Measurements from ENCODE around the gene COQ2. TPM values are rescaled to one million over a fixed set of nuclear protein-coding genes. Genes with fewer than 3 reads are reported as not detected.
"Not testable (repeated sequence)": the region's sequence is repeated elsewhere in the genome, so short reads cannot be mapped to it uniquely, and the experiment has no call there.

COQ2 gene
- total RNA-seq, 1 experiment from 2014 or later, result 15.3 TPM

- Histone ChIP-seq H3K4me3 (no peak overlapping the region), H3K36me3 (no peaks in the 10 kb centered on the region), H3K9me3 (replicated peaks) (no peaks in the 10 kb centered on the region), H3K4me1 (no peaks in the 10 kb centered on the region), H3K27me3 (no peaks in the 10 kb centered on the region), H3K27ac (no peak overlapping the region)
- no peak for DNase-seq
These were observed 36.9 kb downstream of the COQ2 start for GRCh38 chr4:83247415-83248357.

GRCh38 chr4:83241132-83241531, 43.5 kb downstream of the COQ2 start:
- no peak for DNase-seq
- no peak overlapping the region for H3K4me3 ChIP-seq
- H3K27me3 ChIP-seq, result no peaks in the 10 kb centered on the region
- no peaks in the 10 kb centered on the region for H3K9me3 ChIP-seq (replicated peaks)
- H3K4me1 ChIP-seq, result no peaks in the 10 kb centered on the region
- H3K36me3 ChIP-seq, result no peaks in the 10 kb centered on the region
- H3K27ac ChIP-seq, result no peak overlapping the region

GRCh38 chr4:83240379-83240875, 44.2 kb downstream of the COQ2 start:
- no peak for DNase-seq
- no peaks in the 10 kb centered on the region for H3K27me3 ChIP-seq
- no peak overlapping the region for H3K4me3 ChIP-seq
- H3K27ac ChIP-seq, result no peak overlapping the region
- H3K9me3 ChIP-seq (replicated peaks), result no peaks in the 10 kb centered on the region
- H3K4me1 ChIP-seq, result no peaks in the 10 kb centered on the region
- no peaks in the 10 kb centered on the region for H3K36me3 ChIP-seq

GRCh38 chr4:83238393-83239248, 46.0 kb downstream of the COQ2 start:
- Histone ChIP-seq H3K4me3 (no peak overlapping the region), H3K9me3 (replicated peaks) (no peaks in the 10 kb centered on the region), H3K36me3 (no peaks in the 10 kb centered on the region), H3K27ac (no peak overlapping the region), H3K4me1 (no peaks in the 10 kb centered on the region), H3K27me3 (no peaks in the 10 kb centered on the region)
- DNase-seq, result no peak

GRCh38 chr4:83237591-83237990, 47.0 kb downstream of the COQ2 start:
- DNase-seq, result no peak
- no peak overlapping the region for H3K27ac ChIP-seq
- no peaks in the 10 kb centered on the region for H3K4me1 ChIP-seq
- H3K9me3 ChIP-seq (replicated peaks), result no peaks in the 10 kb centered on the region
- H3K27me3 ChIP-seq, result no peaks in the 10 kb centered on the region
- no peak overlapping the region for H3K4me3 ChIP-seq
- no peaks in the 10 kb centered on the region for H3K36me3 ChIP-seq

- DNase-seq; H3K4me1 ChIP-seq; H3K36me3 ChIP-seq; H3K4me3 ChIP-seq; H3K27ac ChIP-seq; H3K9me3 ChIP-seq (replicated peaks); H3K27me3 ChIP-seq: not testable (repeated sequence)
These were observed 48.9 kb downstream of the COQ2 start for GRCh38 chr4:83235645-83236133.

- H3K9me3 ChIP-seq (replicated peaks), result no peaks in the 10 kb centered on the region
- no peak overlapping the region for H3K27ac ChIP-seq
- no peak overlapping the region for H3K4me3 ChIP-seq
- H3K4me1 ChIP-seq, result no peaks in the 10 kb centered on the region
- no peak for DNase-seq
- H3K36me3 ChIP-seq, result no peaks in the 10 kb centered on the region
- H3K27me3 ChIP-seq, result no peaks in the 10 kb centered on the region
These were observed 49.5 kb downstream of the COQ2 start for GRCh38 chr4:83234902-83235644.

- not testable (repeated sequence) for H3K36me3 ChIP-seq; H3K27ac ChIP-seq; H3K27me3 ChIP-seq; H3K4me1 ChIP-seq; H3K9me3 ChIP-seq (replicated peaks); DNase-seq; H3K4me3 ChIP-seq
These were observed 50.2 kb downstream of the COQ2 start for GRCh38 chr4:83234387-83234786.

GRCh38 chr4:83232082-83232481, 52.5 kb downstream of the COQ2 start:
- Histone ChIP-seq H3K4me1 (no peaks in the 10 kb centered on the region), H3K9me3 (replicated peaks) (no peaks in the 10 kb centered on the region), H3K27ac (no peak overlapping the region), H3K4me3 (no peak overlapping the region), H3K27me3 (no peaks in the 10 kb centered on the region), H3K36me3 (no peaks in the 10 kb centered on the region)
- DNase-seq, result no peak

- Histone ChIP-seq H3K36me3 (no peaks in the 10 kb centered on the region), H3K27ac (no peak overlapping the region), H3K9me3 (replicated peaks) (no peaks in the 10 kb centered on the region), H3K4me1 (no peaks in the 10 kb centered on the region), H3K27me3 (no peaks in the 10 kb centered on the region), H3K4me3 (no peak overlapping the region)
- DNase-seq, result no peak
These were observed 53.0 kb downstream of the COQ2 start for GRCh38 chr4:83231620-83232076.

- DNase-seq, result no peak
- Histone ChIP-seq H3K9me3 (replicated peaks) (no peaks in the 10 kb centered on the region), H3K27me3 (no peaks in the 10 kb centered on the region), H3K27ac (no peak overlapping the region), H3K4me1 (no peaks in the 10 kb centered on the region), H3K36me3 (no peaks in the 10 kb centered on the region), H3K4me3 (no peak overlapping the region)
These were observed 53.7 kb downstream of the COQ2 start for GRCh38 chr4:83230928-83231327.

- DNase-seq, result no peak
- Histone ChIP-seq H3K27ac (no peak overlapping the region), H3K27me3 (no peaks in the 10 kb centered on the region), H3K36me3 (no peaks in the 10 kb centered on the region), H3K4me3 (no peak overlapping the region), H3K9me3 (replicated peaks) (no peaks in the 10 kb centered on the region), H3K4me1 (no peaks in the 10 kb centered on the region)
These were observed 54.8 kb downstream of the COQ2 start for GRCh38 chr4:83229791-83230190.

GRCh38 chr4:83228231-83228630, 56.4 kb downstream of the COQ2 start:
- no peak overlapping the region for H3K27ac ChIP-seq
- DNase-seq, result no peak

GRCh38 chr4:83224502-83225197, 59.9 kb downstream of the COQ2 start:
- no peaks in the 10 kb centered on the region for H3K4me1 ChIP-seq
- H3K36me3 ChIP-seq, result no peaks in the 10 kb centered on the region

More at GRCh38 chr4:83228231-83228630, 56.4 kb downstream of the COQ2 start:
- Histone ChIP-seq H3K27me3 (no peaks in the 10 kb centered on the region), H3K9me3 (replicated peaks) (no peaks in the 10 kb centered on the region), H3K4me3 (no peak overlapping the region), H3K36me3 (no peaks in the 10 kb centered on the region), H3K4me1 (no peaks in the 10 kb centered on the region)

More at GRCh38 chr4:83224502-83225197, 59.9 kb downstream of the COQ2 start:
- Histone ChIP-seq H3K27me3 (no peaks in the 10 kb centered on the region), H3K27ac (no peak overlapping the region), H3K4me3 (no peak overlapping the region), H3K9me3 (replicated peaks) (no peaks in the 10 kb centered on the region)
- DNase-seq, result no peak
